Measurements from ENCODE around the gene HMG20A.

HMG20A gene

DNA sequence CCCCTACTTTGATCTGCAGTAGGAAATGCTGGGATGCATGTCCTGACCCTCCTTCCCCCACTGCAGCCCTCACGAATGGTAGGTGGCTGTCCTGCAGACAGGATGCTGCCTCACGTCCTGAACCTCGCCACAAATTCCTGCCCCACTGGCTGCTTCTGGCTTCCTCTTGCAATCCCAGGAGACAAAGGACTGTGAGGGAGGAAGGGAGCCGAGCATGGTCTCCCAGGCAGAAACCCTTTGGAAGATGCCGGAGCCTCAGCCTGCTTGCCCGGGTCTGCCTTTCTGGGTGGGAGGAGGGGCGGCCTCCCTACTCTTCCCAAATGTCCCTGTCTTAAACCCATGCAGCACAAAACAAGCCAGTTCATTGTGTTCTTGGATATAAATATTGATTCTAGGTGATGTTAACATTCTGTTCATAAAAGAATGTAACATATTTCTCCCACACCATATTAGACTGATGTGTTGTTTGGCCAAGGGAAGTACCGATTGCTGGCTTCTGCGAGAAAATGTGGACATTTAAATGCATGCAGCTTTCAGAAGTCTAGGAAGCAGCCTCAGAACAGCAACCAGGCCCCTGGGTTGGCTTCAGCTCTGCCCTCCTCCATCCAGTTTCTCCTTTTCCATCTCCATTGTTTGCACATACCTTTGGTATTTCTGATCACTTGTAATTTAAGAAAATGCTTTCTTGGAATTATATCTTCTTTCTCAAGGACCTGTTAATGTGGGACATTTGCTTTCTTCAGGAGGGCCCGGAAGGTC lies 75.3 kb downstream of the HMG20A start:
- TF ChIP-seq, protein P1, sequence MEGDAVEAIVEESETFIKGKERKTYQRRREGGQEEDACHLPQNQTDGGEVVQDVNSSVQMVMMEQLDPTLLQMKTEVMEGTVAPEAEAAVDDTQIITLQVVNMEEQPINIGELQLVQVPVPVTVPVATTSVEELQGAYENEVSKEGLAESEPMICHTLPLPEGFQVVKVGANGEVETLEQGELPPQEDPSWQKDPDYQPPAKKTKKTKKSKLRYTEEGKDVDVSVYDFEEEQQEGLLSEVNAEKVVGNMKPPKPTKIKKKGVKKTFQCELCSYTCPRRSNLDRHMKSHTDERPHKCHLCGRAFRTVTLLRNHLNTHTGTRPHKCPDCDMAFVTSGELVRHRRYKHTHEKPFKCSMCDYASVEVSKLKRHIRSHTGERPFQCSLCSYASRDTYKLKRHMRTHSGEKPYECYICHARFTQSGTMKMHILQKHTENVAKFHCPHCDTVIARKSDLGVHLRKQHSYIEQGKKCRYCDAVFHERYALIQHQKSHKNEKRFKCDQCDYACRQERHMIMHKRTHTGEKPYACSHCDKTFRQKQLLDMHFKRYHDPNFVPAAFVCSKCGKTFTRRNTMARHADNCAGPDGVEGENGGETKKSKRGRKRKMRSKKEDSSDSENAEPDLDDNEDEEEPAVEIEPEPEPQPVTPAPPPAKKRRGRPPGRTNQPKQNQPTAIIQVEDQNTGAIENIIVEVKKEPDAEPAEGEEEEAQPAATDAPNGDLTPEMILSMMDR (IDR thresholded peaks at IDR 0.05) = no peak
- Histone ChIP-seq H3K4me1 (ENCODE audit: control insufficient read depth in 1 of 2, insufficient read depth in 1 of 2, low read depth in 1 of 2, low read length in 1 of 2) (peaks cover 12 to 19% of the 10 kb centered on the region in 2 experiments), H3K4me3 (ENCODE audit: low read depth in 1 of 2, low read length in 1 of 2) (no peak overlapping the region), H3K36me3 (no peaks in the 10 kb centered on the region), H3K9me3 (no peaks in the 10 kb centered on the region), H3K27ac (no peak overlapping the region), H3K27me3 (no peaks in the 10 kb centered on the region)

DNA sequence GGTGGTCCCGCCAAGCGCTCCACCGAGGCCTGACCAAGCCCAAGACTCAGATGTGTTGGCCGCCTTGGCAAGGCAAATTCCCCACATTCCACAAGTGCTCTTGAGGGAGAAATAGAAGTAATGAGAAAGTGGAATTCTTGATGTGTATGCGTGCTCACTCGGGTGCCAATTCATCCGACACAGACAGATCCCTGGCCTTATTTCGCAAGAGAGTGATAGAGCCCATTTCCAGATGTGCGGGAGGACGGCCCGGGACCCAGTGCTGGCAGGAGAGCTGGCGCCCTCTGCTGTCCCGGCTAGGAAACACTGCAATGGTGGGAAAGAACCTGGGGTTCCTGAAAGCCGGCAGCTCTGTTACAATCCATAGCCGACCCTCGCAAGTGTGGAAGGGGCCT lies 76.0 kb downstream of the HMG20A start:
- Histone ChIP-seq H3K4me3 (ENCODE audit: low read depth in 1 of 2, low read length in 1 of 2) (no peak overlapping the region), H3K9me3 (no peaks in the 10 kb centered on the region), H3K27ac (no peak overlapping the region), H3K27me3 (peaks cover 4% of the 10 kb centered on the region), H3K36me3 (no peaks in the 10 kb centered on the region), H3K4me1 (ENCODE audit: control insufficient read depth in 1 of 2, insufficient read depth in 1 of 2, low read depth in 1 of 2, low read length in 1 of 2) (peaks cover 12 to 19% of the 10 kb centered on the region in 2 experiments)
- TF ChIP-seq, protein P1 (IDR thresholded peaks at IDR 0.05) = peak; percentile 63

DNA sequence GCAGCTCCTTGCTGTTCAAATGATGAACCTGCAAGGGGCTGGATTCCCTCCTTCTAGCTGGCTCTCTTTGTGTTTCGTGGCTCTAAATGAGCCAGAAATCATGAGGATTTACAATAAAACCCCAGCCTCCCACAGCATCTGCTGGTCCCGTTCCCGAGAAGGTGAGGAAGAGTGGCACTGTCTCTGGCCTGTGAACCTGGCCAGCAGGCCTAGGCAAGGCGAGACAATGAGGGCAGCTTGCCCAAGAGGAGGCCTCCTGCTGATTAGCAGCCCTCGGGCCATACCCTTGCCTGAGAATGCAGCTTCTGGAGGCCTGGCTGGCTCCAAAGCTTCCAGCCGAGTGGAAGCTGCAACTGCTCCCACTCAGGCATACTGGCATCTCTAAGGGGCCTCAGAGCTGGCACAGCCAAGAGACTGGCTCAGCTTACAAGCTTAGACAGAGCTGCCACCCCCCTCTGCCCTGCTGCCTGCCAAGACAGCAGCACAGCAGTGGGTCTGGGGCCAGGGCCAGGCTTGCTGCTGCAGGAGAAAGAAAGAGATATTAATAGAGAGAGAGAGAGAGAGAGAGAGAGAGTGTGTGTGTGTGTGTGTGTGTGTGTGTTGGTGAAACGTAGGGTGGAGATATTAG lies 76.5 kb downstream of the HMG20A start:
- no peaks in the 10 kb centered on the region for H3K36me3 ChIP-seq
- H3K27me3 ChIP-seq = peaks cover 9% of the 10 kb centered on the region
- H3K4me1 ChIP-seq (ENCODE audit: control insufficient read depth in 1 of 2, insufficient read depth in 1 of 2, low read depth in 1 of 2, low read length in 1 of 2) = peaks cover 12 to 19% of the 10 kb centered on the region in 2 experiments
- no peak overlapping the region for H3K4me3 ChIP-seq (ENCODE audit: low read depth in 1 of 2, low read length in 1 of 2)
- TF ChIP-seq, protein P1 (IDR thresholded peaks at IDR 0.05) = no peak
- no peaks in the 10 kb centered on the region for H3K9me3 ChIP-seq
- no peak overlapping the region for H3K27ac ChIP-seq

DNA sequence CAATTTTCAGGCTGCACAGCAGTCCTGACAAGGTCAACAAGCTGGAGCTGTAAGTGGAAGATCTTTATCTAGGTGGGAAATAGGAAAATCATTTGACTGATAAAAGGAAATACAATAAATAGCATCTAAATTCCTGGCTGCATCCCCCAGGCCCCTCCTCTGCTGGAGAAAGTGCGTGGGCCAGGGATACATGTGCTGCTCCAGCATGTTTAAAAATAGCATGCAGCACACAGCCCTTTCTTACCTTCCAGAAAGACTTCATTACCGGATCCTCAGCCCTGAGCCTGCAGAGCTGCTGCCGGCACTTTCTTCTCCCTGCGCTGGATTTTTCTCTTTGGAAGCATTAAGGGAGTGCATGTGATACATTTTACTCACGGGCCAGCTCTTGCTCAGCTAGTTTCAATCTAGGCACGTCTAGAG lies 77.3 kb downstream of the HMG20A start:
- Histone ChIP-seq H3K9me3 (no peaks in the 10 kb centered on the region), H3K4me1 (ENCODE audit: control insufficient read depth in 1 of 2, insufficient read depth in 1 of 2, low read depth in 1 of 2, low read length in 1 of 2) (peaks cover 10 to 16% of the 10 kb centered on the region in 2 experiments), H3K27ac (no peak overlapping the region), H3K4me3 (ENCODE audit: low read depth in 1 of 2, low read length in 1 of 2) (no peak overlapping the region), H3K27me3 (peaks cover 16% of the 10 kb centered on the region), H3K36me3 (no peaks in the 10 kb centered on the region)
- TF ChIP-seq, protein P1 (IDR thresholded peaks at IDR 0.05) = no peak

DNA sequence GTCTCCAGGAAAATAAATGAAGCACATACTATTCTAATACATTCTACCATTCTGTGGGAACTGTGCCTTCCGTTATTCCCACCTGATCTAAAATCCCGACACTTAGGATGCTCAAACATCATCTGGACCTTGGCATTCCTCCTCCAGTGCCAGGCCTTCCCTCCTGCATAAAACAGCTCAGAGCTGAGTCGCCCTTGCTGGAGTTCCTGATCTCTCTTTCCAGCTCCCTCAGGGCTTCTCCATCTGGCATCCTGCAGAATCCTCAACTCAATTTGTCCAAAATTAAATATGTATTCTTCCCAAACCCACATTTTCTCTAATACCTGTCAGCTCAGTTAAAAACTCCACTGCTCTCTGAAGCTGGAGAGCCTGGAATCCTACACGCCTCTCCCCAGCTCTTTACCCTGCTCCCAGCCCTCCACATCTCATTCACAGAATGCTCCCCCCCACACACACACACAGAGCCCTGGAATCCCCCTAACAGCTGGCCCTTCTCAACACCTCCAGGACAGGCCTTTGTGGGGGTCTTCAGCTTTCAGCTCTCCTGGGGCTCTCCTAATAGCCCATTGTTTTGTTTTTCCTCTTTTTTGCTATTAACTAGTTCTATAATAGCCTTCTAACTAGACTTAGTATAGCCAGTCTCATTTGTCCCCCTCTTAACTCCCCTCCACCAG lies 78.5 kb downstream of the HMG20A start:
- TF ChIP-seq, protein P1 (IDR thresholded peaks at IDR 0.05) = no peak
- H3K4me3 ChIP-seq (ENCODE audit: low read depth in 1 of 2, low read length in 1 of 2) = no peak overlapping the region
- peaks cover 2 to 5% of the 10 kb centered on the region in 2 experiments for H3K4me1 ChIP-seq (ENCODE audit: control insufficient read depth in 1 of 2, insufficient read depth in 1 of 2, low read depth in 1 of 2, low read length in 1 of 2)
- H3K27me3 ChIP-seq = peaks cover 29% of the 10 kb centered on the region
- H3K9me3 ChIP-seq = no peaks in the 10 kb centered on the region
- H3K27ac ChIP-seq = no peak overlapping the region
- no peaks in the 10 kb centered on the region for H3K36me3 ChIP-seq

Data from neutrophil (primary cell).